ENCODE data around the gene RALY.

GRCh38 chr20:33967126-33967525 is 26.6 kb upstream of the RALY start:
- TF ChIP-seq CTCF (conservative IDR thresholded peaks at IDR 0.05) (no peak), EZH2 (IDR thresholded peaks at IDR 0.05; ENCODE audit: low read depth) (no peak)
